ENCODE results near the gene U2AF1L4. TPM values are rescaled to one million over a fixed set of nuclear protein-coding genes. Genes with fewer than 3 reads are reported as not detected.

Gene U2AF1L4, protein sequence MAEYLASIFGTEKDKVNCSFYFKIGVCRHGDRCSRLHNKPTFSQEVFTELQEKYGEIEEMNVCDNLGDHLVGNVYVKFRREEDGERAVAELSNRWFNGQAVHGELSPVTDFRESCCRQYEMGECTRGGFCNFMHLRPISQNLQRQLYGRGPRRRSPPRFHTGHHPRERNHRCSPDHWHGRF
- total RNA-seq (2013; cell fraction: nucleolus; rRNA removed), result 13.8 and 17.3 TPM in 2 replicates
- 9.4 and 14.0 TPM in 2 replicates for total RNA-seq (2014; rRNA removed)
- 7.9 and 9.3 TPM in 2 replicates for total RNA-seq (2014; rRNA removed; fragmentation: Illumina TruSeq; extraction: Trizol)
- total RNA-seq (2021), result 13.0 and 16.4 TPM in 2 replicates
- 14.2 TPM for polyA plus RNA-seq (2011; ENCODE audit: low read depth)
- 11.8 and 16.2 TPM in 2 replicates for polyA plus RNA-seq (2011; rRNA removed)
- polyA plus RNA-seq (2011; cell fraction: cytosol; rRNA removed), result 20.8 and 27.3 TPM in 2 replicates
- polyA plus RNA-seq (2011; cell fraction: nucleus; rRNA removed), result 93.8 and 102 TPM in 2 replicates
- 18.6 and 26.0 TPM in 2 replicates for polyA plus RNA-seq (2012)
- polyA plus RNA-seq (2014; fragmentation: Illumina TruSeq; extraction: Trizol), result 9.6 and 13.4 TPM in 2 replicates
- 10 to 100 TPM in 1 of 2 experiments, 1 to 10 TPM in 1; 9.6 to 13.7 TPM for polyA plus RNA-seq (2014; fragmentation: Nextera tagmentation; extraction: Ambion mirVana)
- 21.6 and 22.1 TPM in 2 replicates for polyA plus RNA-seq (2014; rRNA removed)
- polyA plus RNA-seq (2016; fragmentation: Nextera tagmentation; extraction: Ambion mirVana), result 10 to 100 TPM; 17.1 to 17.4 TPM
- polyA minus RNA-seq (2011; rRNA and poly(A)+ RNA removed), result 12.8 and 16.6 TPM in 2 replicates
- 8.8 and 10.0 TPM in 2 replicates for polyA minus RNA-seq (2011; cell fraction: cytosol; rRNA and poly(A)+ RNA removed)
- polyA minus RNA-seq (2011; cell fraction: nucleus; rRNA and poly(A)+ RNA removed), result 14.4 and 23.5 TPM in 2 replicates
- percentile 71 among the genes with signal in this experiment for Bru-seq, nascent RNA
- BruChase-seq, experiment 1, labeled RNA remaining after a 6-hour chase, result percentile 86 among the genes with signal in this experiment
- percentile 84 among the genes with signal in this experiment for BruChase-seq, experiment 2, labeled RNA remaining after a 2-hour chase
- long read RNA-seq, experiment 1, partial matches to known transcripts, result 1 of 8 reads
- long read RNA-seq, experiment 1, other reads (novel, unspliced or antisense), result 6 of 8 reads
- long read RNA-seq, experiment 2, partial matches to known transcripts, result 3 of 7 reads
- long read RNA-seq, experiment 2, other reads (novel, unspliced or antisense), result 4 of 7 reads

DNA sequence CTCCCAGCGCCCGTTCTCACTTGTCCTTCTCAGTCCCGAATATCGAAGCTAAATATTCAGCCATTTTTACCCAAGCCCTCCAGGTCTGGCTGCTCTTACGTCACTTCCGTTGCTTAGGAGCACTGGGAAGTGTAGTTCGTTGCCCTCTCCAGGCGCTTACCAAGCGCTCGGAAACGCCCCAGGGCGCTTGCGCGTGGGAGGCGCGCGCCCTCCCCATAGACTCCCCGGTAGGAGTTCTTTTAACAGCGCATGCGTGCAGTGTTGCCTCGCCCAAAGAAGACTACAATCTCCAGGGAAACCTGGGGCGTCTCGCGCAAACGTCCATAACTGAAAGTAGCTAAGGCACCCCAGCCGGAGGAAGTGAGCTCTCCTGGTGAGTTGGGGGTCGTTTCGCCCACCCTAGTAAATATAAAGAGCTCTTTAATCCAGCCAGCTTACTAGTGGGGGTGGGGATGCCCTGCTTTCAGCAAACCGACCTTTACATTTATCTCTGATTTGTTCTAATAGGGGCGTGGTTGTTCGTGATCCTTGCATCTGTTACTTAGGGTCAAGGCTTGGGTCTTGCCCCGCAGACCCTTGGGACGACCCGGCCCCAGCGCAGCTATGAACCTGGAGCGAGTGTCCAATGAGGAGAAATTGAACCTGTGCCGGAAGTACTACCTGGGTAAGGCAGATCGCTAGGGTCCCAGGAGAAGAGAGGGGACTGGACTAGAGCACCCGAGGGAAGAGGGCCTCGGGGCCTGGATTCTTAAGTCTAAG, at the start of gene U2AF1L4, which contains the start of gene PSENEN:
Gene U2AF1L4, minus strand, starts transcription at position 91 of the 759 bp plus-strand sequence. Its CDS starts 27 bp downstream, at position 64.
Gene PSENEN, plus strand, starts transcription at position 324 of the 759 bp plus-strand sequence. Its CDS starts 280 bp downstream, at position 604.
- RAD21 ChIA-PET (ENCODE audit: unreplicated experiment), result interaction anchor here (0.9 to 2.3 kb wide), 6 partner anchors 12 to 186 kb away, joined by 3 to 9 read pairs (median 6); partner anchors contain the start of genes COX6B1 and HSPB6
- FAIRE-seq (peak; percentile 92), ATAC-seq (peak; percentile 54), DNase-seq (ENCODE audit: low read depth, low spot score) (peak; percentile 97)
- Histone ChIP-seq H3K4me2 (ENCODE audit: control insufficient read depth, insufficient read depth) (peak within 1 kb of the TSS; percentile 94), H3K36me3 (ENCODE audit: control insufficient read depth in 2 of 2, insufficient read depth in 2 of 2, low read length in 1 of 2) (0 out of 4 replicates have a peak, but pooled peaks cover 0 to 4% of the 10 kb centered on the region in 2 experiments), H3K4me1 (ENCODE audit: control insufficient read depth, insufficient read depth, low read length) (peaks cover 35% of the 10 kb centered on the region), H3K27ac (ENCODE audit: control insufficient read depth, insufficient read depth) (peak within 1 kb of the TSS; percentile 80), H3K4me3 (peak within 1 kb of the TSS; percentile 92), H3K9ac (ENCODE audit: control insufficient read depth, insufficient read depth, low read length) (peak within 1 kb of the TSS; percentile 84), H3K9me3 (replicated peaks; ENCODE audit: control insufficient read depth, insufficient read depth, low read length) (no peaks in the 10 kb centered on the region), H3K27me3 (replicated peaks in 1 of 2; ENCODE audit: control insufficient read depth in 2 of 2, insufficient read depth in 2 of 2, low read length in 1 of 2) (no peaks in the 10 kb centered on the region), H2AFZ (ENCODE audit: control insufficient read depth, low read depth, low read length) (peak within 1 kb of the TSS; percentile 61), H4K20me1 (ENCODE audit: control insufficient read depth, insufficient read depth) (no peaks in the 10 kb centered on the region), H3K79me2 (ENCODE audit: control insufficient read depth, insufficient read depth, low read length) (peaks cover 29% of the 10 kb centered on the region)
- in situ Hi-C loops (cut with MboI) (no loop called here), intact Hi-C loops (cut with micrococcal nuclease; ENCODE audit: unreplicated experiment) (loop anchor here (1.0 to 2.0 kb wide), 2 partner anchors 13 to 28 kb away; partner anchors contain the start of gene PROSER3)
- WGBS (ENCODE audit: insufficient coverage, insufficient replicate concordance, low lambda C conversion rate, missing lambda C conversion rate), result under 1% methylated on average over 40 of the region's 40 CpGs
- CTCF ChIA-PET, result interaction anchor here (0.6 to 4.3 kb wide), 8 partner anchors 31 to 316 kb away, joined by 3 to 18 read pairs (median 6); no protein-coding TSS in a partner anchor
- SMC1A ChIA-PET (ENCODE audit: uncharacterized antibody, unreplicated experiment), result interaction anchor here (0.6 to 2.0 kb wide), 6 partner anchors 27 to 361 kb away, joined by 3 to 14 read pairs (median 3); no protein-coding TSS in a partner anchor
- BruUV-seq (replicated peaks), result TSS peak; percentile 49
- POLR2A ChIA-PET, result interaction anchor here (0.6 to 7.1 kb wide), 11 partner anchors 8 to 311 kb away, joined by 3 to 91 read pairs (median 6); partner anchors contain the start of genes HSPB6 and PROSER3
- peak; percentile 97 for TF ChIP-seq IKZF1 (conservative IDR thresholded peaks at IDR 0.05)
- TF ChIP-seq MEF2B (IDR thresholded peaks at IDR 0.05; ENCODE audit: partially characterized antibody, poor library complexity, severe bottlenecking), result peak; percentile 46
- TF ChIP-seq, protein P1, sequence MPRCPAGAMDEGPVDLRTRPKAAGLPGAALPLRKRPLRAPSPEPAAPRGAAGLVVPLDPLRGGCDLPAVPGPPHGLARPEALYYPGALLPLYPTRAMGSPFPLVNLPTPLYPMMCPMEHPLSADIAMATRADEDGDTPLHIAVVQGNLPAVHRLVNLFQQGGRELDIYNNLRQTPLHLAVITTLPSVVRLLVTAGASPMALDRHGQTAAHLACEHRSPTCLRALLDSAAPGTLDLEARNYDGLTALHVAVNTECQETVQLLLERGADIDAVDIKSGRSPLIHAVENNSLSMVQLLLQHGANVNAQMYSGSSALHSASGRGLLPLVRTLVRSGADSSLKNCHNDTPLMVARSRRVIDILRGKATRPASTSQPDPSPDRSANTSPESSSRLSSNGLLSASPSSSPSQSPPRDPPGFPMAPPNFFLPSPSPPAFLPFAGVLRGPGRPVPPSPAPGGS (IDR thresholded peaks at IDR 0.05; ENCODE audit: borderline replicate concordance, insufficient read depth, low read depth, low read length, poor library complexity, severe bottlenecking), result no peak
- no peak for TF ChIP-seq PAX5 (IDR thresholded peaks at IDR 0.05; ENCODE audit: borderline replicate concordance, low read depth, low read length)
- peak; percentile 26 for TF ChIP-seq SP1 (IDR thresholded peaks at IDR 0.05; ENCODE audit: low read depth, low read length)
- TF ChIP-seq JUNB (IDR thresholded peaks at IDR 0.05), result no peak
- no peak for TF ChIP-seq CBX5 (IDR thresholded peaks at IDR 0.05; ENCODE audit: low read depth)
- TF ChIP-seq KLF5 (IDR thresholded peaks at IDR 0.05; ENCODE audit: partially characterized antibody), result no peak
- TF ChIP-seq, protein P2, sequence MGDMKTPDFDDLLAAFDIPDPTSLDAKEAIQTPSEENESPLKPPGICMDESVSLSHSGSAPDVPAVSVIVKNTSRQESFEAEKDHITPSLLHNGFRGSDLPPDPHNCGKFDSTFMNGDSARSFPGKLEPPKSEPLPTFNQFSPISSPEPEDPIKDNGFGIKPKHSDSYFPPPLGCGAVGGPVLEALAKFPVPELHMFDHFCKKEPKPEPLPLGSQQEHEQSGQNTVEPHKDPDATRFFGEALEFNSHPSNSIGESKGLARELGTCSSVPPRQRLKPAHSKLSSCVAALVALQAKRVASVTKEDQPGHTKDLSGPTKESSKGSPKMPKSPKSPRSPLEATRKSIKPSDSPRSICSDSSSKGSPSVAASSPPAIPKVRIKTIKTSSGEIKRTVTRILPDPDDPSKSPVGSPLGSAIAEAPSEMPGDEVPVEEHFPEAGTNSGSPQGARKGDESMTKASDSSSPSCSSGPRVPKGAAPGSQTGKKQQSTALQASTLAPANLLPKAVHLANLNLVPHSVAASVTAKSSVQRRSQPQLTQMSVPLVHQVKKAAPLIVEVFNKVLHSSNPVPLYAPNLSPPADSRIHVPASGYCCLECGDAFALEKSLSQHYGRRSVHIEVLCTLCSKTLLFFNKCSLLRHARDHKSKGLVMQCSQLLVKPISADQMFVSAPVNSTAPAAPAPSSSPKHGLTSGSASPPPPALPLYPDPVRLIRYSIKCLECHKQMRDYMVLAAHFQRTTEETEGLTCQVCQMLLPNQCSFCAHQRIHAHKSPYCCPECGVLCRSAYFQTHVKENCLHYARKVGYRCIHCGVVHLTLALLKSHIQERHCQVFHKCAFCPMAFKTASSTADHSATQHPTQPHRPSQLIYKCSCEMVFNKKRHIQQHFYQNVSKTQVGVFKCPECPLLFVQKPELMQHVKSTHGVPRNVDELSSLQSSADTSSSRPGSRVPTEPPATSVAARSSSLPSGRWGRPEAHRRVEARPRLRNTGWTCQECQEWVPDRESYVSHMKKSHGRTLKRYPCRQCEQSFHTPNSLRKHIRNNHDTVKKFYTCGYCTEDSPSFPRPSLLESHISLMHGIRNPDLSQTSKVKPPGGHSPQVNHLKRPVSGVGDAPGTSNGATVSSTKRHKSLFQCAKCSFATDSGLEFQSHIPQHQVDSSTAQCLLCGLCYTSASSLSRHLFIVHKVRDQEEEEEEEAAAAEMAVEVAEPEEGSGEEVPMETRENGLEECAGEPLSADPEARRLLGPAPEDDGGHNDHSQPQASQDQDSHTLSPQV (IDR thresholded peaks at IDR 0.05), result no peak
- peak; percentile 34; the same call in 1 of the 3 replicates for TF ChIP-seq POU2F2 (IDR thresholded peaks at IDR 0.05; ENCODE audit: borderline replicate concordance, low read depth, low read length)
- TF ChIP-seq MYC (IDR thresholded peaks at IDR 0.05; ENCODE audit: insufficient read depth, insufficient read length, insufficient replicate concordance, low read length, severe bottlenecking), result no peak

Data from GM12878 (cell line).